ENCODE results near the gene PHACTR4. TPM values are rescaled to one million over a fixed set of nuclear protein-coding genes. Genes with fewer than 3 reads are reported as not detected.

The PHACTR4 gene
- total and polyA plus RNA-seq, 2 of the 8 experiments (the other 6 are each of a cell fraction or from before 2014, with no cell fraction given) = 23.7 to 57.8 TPM

DNA sequence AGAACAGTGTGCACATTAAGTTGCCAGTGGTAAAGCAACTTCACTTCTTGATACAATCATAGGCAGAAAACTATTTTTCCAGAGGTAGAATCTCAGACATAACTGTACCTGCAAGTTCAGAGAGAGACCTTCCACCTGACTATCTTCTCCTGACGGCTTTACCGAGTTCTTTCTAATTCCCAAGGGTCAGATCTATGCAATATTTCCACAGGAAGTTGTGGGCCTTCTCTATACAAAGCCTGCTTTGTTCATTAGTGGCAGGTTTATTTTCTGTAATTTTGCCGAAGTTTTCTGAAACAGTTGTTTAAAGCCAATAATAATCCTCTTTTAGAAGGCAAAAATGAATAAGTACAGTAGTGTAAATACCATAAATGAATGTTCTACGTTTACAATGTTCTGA, 78.1 kb downstream of the PHACTR4 start:
- no peaks in the 10 kb centered on the region for H3K27me3 ChIP-seq (replicated peaks in 1 of 4; ENCODE audit: control insufficient read depth in 3 of 4, extremely low read depth in 1 of 4, insufficient read depth in 3 of 4, low read length in 3 of 4)
- no peak overlapping the region for H2AK5ac ChIP-seq (ENCODE audit: low read depth, low read length)
- no peaks in the 10 kb centered on the region for H3K23me2 ChIP-seq (ENCODE audit: low read depth, low read length)
- H4K91ac ChIP-seq (replicated peaks; ENCODE audit: insufficient read length, low read length) = no peak overlapping the region
- H2BK120ac ChIP-seq (replicated peaks; ENCODE audit: low read depth, low read length) = no peak overlapping the region
- no peak overlapping the region for H3K56ac ChIP-seq (replicated peaks; ENCODE audit: insufficient read length, low read depth, low read length)
- no peak overlapping the region for H3K4me2 ChIP-seq (ENCODE audit: insufficient read depth in 1 of 2, low read depth in 2 of 2, low read length in 2 of 2)
- no peaks in the 10 kb centered on the region for H3K4me1 ChIP-seq (replicated peaks in 1 of 4; ENCODE audit: control insufficient read depth in 3 of 4, insufficient read depth in 4 of 4, low read length in 3 of 4)
- H3K4me3 ChIP-seq (ENCODE audit: extremely low read depth in 1 of 4, insufficient read depth in 2 of 4, low read depth in 3 of 4, low read length in 4 of 4) = no peak overlapping the region
- H3K36me3 ChIP-seq (ENCODE audit: control insufficient read depth in 2 of 4, insufficient read depth in 4 of 4, low read length in 3 of 4) = no peaks in the 10 kb centered on the region
- POLR2A ChIA-PET (ENCODE audit: partially characterized antibody) = interaction anchor here (1.1 to 1.9 kb wide), 2 partner anchors 15 to 62 kb away, joined by 3 to 5 read pairs; no protein-coding TSS in a partner anchor
- H4K20me1 ChIP-seq (replicated peaks in 1 of 2; ENCODE audit: control insufficient read depth in 1 of 2, insufficient read depth in 2 of 2, low read length in 2 of 2) = no peaks in the 10 kb centered on the region
- no peak overlapping the region for H4K8ac ChIP-seq (ENCODE audit: extremely low read depth, insufficient read depth, low read length)
- no peak overlapping the region for H2AFZ ChIP-seq (ENCODE audit: low read length)
- no peak overlapping the region for H2BK20ac ChIP-seq (ENCODE audit: low read length)
- H3K27ac ChIP-seq (ENCODE audit: low read depth, low read length) = no peak overlapping the region
- no peaks in the 10 kb centered on the region for H3K9me3 ChIP-seq (ENCODE audit: insufficient read depth in 2 of 2, low read depth in 1 of 2, low read length in 1 of 2)
- no peak overlapping the region for H2BK5ac ChIP-seq (ENCODE audit: low read depth, low read length)
- no peak overlapping the region for H3K14ac ChIP-seq (ENCODE audit: insufficient read length)
- no peak overlapping the region for H3K4ac ChIP-seq (replicated peaks; ENCODE audit: insufficient read length, low read depth, low read length)
- FAIRE-seq (no peak), DNase-seq (ENCODE audit: low read depth in 1 of 2, low spot score in 2 of 2) (no peak)
- CTCF ChIA-PET (ENCODE audit: partially characterized antibody) = interaction anchor here (1.2 kb wide), 1 partner anchor 88 kb away, joined by 3 read pairs; no protein-coding TSS in a partner anchor
- H3K9ac ChIP-seq (replicated peaks in 1 of 4; ENCODE audit: extremely low read depth in 1 of 4, low read depth in 3 of 4, low read length in 3 of 4) = no peak overlapping the region
- H3K18ac ChIP-seq (ENCODE audit: extremely low read depth, low read length) = no peak overlapping the region
- no peak overlapping the region for H3K23ac ChIP-seq (ENCODE audit: insufficient read length)
- WGBS, 2 experiments (ENCODE audit: extremely low coverage in 1 of 2, insufficient coverage in 1 of 2, insufficient read length in 1 of 2, insufficient replicate concordance in 2 of 2, low coverage in 1 of 2, low lambda C conversion rate in 2 of 2, missing lambda C conversion rate in 1 of 2) = 81% methylated on average over 4 of the region's 4 CpGs; no CpG with 5 or more reads in 1 of the 2 experiments
- no peaks in the 10 kb centered on the region; the same call in 1 of the 2 replicates for H3K79me1 ChIP-seq (ENCODE audit: low read depth, low read length)
- no peaks in the 10 kb centered on the region for H3K79me2 ChIP-seq (ENCODE audit: control insufficient read depth in 1 of 2, insufficient read depth in 2 of 2, low read length in 2 of 2)
- H2BK12ac ChIP-seq (ENCODE audit: low read depth, low read length) = no peak overlapping the region
- no peak overlapping the region for H4K5ac ChIP-seq (ENCODE audit: insufficient read length, low read depth, low read length)
- no peak overlapping the region for H2BK15ac ChIP-seq (ENCODE audit: low read length)
- no peak for TF ChIP-seq TCF12 (IDR thresholded peaks at IDR 0.05; ENCODE audit: low read depth, low read length)
- no peak for TF ChIP-seq CBX8 (IDR thresholded peaks at IDR 0.05; ENCODE audit: borderline replicate concordance, low read depth, low read length)
- TF ChIP-seq SRF (IDR thresholded peaks at IDR 0.05; ENCODE audit: low read depth, low read length) = no peak
- no peak for TF ChIP-seq SIX5 (IDR thresholded peaks at IDR 0.05; ENCODE audit: low read depth, low read length)
- TF ChIP-seq SIRT6 (IDR thresholded peaks at IDR 0.05; ENCODE audit: low read length) = no peak
- no peak for TF ChIP-seq EGR1 (IDR thresholded peaks at IDR 0.05; ENCODE audit: borderline replicate concordance, low read depth, low read length)
- TF ChIP-seq EP300 (IDR thresholded peaks at IDR 0.05; ENCODE audit: borderline replicate concordance in 1 of 2, low read depth in 2 of 2, low read length in 2 of 2) = no peak

Measured in H1 (cell line).